ENCODE measurements around the gene TSHR. TPM values are rescaled to one million over a fixed set of nuclear protein-coding genes. Genes with fewer than 3 reads are reported as not detected.

The TSHR gene
- total RNA-seq, 1 experiment from 2014 or later = not detected

GRCh38 chr14:80974679-80975078 lies 19.3 kb downstream of the TSHR start (continued):
- TF ChIP-seq REST (IDR thresholded peaks at IDR 0.05; ENCODE audit: low read depth) = no peak
- no peak for TF ChIP-seq EZH2phosphoT487 (IDR thresholded peaks at IDR 0.05; ENCODE audit: borderline replicate concordance)
- TF ChIP-seq ELF1 (IDR thresholded peaks at IDR 0.05; ENCODE audit: borderline replicate concordance, low read depth) = no peak
- no peak for TF ChIP-seq FOSL1 (IDR thresholded peaks at IDR 0.05; ENCODE audit: low read depth)
- no peak for TF ChIP-seq POLR2AphosphoS5 (IDR thresholded peaks at IDR 0.05; ENCODE audit: low read depth, low read length)
- TF ChIP-seq SIN3A (IDR thresholded peaks at IDR 0.05; ENCODE audit: low read depth) = no peak
- TF ChIP-seq EZH2 (IDR thresholded peaks at IDR 0.05) = no peak

- Histone ChIP-seq H3K9me2 (ENCODE audit: insufficient read depth) (no peaks in the 10 kb centered on the region), H3K4me3 (replicated peaks in 1 of 2; ENCODE audit: low read depth in 1 of 2, low read length in 2 of 2) (no peak overlapping the region), H2AFZ (ENCODE audit: low read depth, low read length, poor library complexity, severe bottlenecking) (no peak overlapping the region), H3K4me1 (ENCODE audit: control insufficient read depth in 1 of 2, insufficient read depth in 2 of 2, low read length in 2 of 2) (no peaks in the 10 kb centered on the region), H3K9me3 (ENCODE audit: control insufficient read depth in 1 of 2, insufficient read depth in 1 of 2, low read depth in 1 of 2, low read length in 2 of 2) (no peaks in the 10 kb centered on the region), H3K4me2 (ENCODE audit: low read length) (no peak overlapping the region), H4K20me1 (ENCODE audit: insufficient read depth) (no peaks in the 10 kb centered on the region), H3K27ac (ENCODE audit: low read depth, low read length) (no peak overlapping the region), H3K79me2 (ENCODE audit: insufficient read depth, low read length) (no peaks in the 10 kb centered on the region), H3K27me3 (ENCODE audit: insufficient read depth, low read length) (peaks cover 14% of the 10 kb centered on the region; the same call in 1 of the 2 replicates), H3K9ac (ENCODE audit: low read length) (no peak overlapping the region), H3K36me3 (ENCODE audit: control insufficient read depth in 1 of 2, insufficient read depth in 2 of 2, low read length in 2 of 2) (no peaks in the 10 kb centered on the region)
- ATAC-seq (peak; percentile 81), DNase-seq (ENCODE audit: low read depth, low spot score) (no peak)
- no TSS peak for BruUV-seq (replicated peaks)
- RAD21 ChIA-PET (ENCODE audit: low non-redundant PET in 1 of 2, low total read pairs in 2 of 2, uncharacterized antibody in 2 of 2, unreplicated experiment in 2 of 2) = no interaction called here
- CTCF ChIA-PET = interaction anchor here (2.1 kb wide), 1 partner anchor 19 kb away, joined by 4 read pairs; no protein-coding TSS in a partner anchor
- intact Hi-C loops (cut with micrococcal nuclease) = no loop called here
- TF ChIP-seq JUND (IDR thresholded peaks at IDR 0.05) = no peak
- peak in 2 of 3 experiments; percentile 25 to 32; a peak in 1 of 6 replicates for TF ChIP-seq CTCF (IDR thresholded peaks at IDR 0.05 in 2 of 3, conservative IDR thresholded peaks at IDR 0.05 in 1 of 3; ENCODE audit: borderline replicate concordance in 1 of 3, insufficient read depth in 1 of 3, low read depth in 2 of 3, low read length in 2 of 3)
- POLR2A ChIA-PET = no interaction called here
Observed at GRCh38 chr14:80977221-80977620, 21.8 kb downstream of the TSHR start.

All from HCT116 (cell line).